NCI-H2196 treated with DMSO at 0.1 percent for 48 hours (cell line): ENCODE results near the gene TRIB2.
"Not testable (repeated sequence)": the region's sequence is repeated elsewhere in the genome, so short reads cannot be mapped to it uniquely, and the experiment has no call there.

Source experiments
- DNase-seq: peaks from one replicate; lab custom pipeline; 2025; ENCODE audit not compliant: unreplicated experiment; lab: John Stamatoyannopoulos, UW

Gene TRIB2

DNA sequence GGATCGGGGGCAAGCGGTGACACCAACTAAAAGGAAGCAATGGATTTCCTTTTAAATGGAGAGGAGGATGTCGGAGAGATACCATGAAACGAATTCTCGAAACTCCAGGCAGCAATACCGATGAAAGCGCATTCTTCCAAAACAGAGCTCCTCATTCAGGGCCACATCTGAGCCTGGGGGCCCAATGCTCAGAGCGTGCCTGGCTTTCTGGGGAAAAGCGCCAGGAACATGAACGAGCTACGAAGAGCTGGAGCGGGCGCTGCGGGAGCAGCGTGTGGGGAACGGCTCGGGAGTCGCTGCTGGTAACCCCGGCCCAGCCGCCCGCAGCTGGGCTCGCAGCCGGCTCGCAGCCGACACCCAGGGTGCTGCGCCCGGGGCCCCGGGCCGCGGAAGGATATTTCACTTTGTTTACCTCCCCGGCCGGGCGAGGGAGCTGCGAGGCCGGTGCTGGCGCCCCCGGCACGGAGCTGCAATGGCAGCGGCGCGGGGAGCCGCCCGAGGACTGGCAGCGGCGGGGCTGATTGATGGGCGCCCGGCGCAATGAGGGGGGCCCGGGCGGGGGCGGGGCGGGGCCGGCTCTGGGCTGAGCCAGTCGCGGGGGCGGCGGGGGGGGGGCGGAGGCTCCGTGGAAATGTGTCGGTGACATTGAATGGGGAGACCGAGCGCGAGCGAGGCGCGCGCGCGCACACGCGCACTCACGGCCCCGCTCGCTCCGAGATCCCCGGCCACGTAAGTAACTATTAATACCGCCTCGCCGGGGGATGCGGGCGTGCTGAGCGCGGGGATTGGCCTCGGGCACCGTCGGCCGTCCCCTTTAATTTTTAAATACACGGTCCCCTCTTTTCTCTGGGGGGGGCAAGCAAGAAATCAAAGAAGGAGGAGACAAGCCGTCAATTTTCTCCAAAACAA lies at the start of gene TRIB2:
Gene TRIB2 (plus strand): TSS at position 655 of the 909 bp plus-strand sequence. CDS start 1,372 bp downstream, outside the sequence.
- peak; percentile 52 for DNase-seq

DNA sequence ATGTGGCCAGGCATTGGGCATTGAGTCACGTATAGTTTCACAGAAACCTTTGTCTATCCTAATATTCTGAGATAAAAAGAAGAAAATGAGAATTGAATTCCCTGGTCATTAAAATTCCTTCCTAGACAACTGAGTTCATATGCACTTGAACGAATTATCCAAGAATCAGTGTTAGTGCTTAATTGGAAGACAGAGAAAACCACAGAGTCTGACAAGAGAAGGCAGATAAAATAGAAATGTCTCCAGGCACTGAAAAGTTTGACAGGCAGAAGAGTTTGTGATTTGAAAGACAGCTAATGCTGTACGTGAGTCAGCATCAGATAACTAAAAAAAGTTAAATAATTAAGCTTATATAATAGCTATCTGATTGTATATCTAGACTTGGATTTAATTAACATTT lies 47.7 kb upstream of the TRIB2 start:
- DNase-seq, result no peak

DNA sequence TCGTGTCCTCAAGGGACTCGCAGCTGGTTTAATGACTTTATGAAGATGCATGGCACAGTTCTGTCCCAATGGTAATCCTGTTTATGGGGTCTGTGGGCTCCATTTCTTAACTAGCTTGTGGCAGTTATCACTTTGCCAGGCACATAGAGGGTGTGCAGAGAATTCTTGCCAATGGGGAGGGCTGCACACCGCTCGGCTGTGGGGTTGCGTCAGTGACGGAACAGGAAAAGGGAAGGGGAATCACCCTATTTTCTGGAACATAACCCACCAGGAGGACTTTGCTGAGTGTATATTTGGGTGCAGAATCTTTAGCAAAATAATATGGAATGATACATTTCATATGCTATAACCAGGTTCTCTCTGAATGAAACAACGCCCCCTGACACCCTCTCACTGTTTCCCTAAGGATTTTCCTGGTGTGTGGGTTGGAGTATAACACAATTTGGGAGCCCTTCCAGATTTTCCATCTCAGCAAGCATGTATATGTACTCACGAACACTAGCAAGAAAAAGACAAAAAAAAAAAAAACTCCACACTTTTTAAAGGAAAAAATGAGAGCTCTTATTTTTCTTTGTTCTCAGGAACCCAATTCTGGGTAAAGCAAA lies 43.9 kb upstream of the TRIB2 start:
- no peak for DNase-seq

DNA sequence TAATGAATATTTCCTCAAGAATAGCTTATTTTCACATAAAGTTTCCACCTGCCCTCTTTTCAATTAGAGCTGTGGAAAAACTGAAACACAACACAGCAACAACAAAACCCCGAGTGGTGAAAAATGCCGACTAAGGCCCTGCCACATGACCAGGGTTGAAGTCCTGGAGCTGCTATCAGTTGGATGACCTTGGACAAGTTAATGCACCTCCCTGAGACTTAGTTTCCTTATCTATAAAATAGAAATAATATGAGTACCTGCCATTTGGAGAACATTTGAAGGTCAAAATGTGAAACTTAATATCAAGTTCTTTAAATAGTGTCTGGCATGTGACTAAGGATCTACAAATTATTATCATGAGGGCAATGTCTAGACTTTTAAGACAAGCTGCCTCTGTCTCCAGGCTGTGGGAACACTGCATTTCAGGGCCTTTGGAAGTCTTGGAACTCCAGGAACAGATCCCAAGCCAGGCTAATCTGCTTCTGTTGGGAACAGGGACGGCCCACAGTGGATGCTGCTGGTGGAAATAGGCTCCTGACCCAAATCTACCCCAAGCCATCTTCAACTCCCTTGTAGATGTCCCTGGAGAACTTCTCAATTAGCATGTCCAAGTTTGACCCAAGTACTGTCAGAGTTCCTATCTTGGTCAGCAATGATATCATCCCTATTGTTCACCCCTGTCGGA lies 42.0 kb upstream of the TRIB2 start:
- no peak for DNase-seq

DNA sequence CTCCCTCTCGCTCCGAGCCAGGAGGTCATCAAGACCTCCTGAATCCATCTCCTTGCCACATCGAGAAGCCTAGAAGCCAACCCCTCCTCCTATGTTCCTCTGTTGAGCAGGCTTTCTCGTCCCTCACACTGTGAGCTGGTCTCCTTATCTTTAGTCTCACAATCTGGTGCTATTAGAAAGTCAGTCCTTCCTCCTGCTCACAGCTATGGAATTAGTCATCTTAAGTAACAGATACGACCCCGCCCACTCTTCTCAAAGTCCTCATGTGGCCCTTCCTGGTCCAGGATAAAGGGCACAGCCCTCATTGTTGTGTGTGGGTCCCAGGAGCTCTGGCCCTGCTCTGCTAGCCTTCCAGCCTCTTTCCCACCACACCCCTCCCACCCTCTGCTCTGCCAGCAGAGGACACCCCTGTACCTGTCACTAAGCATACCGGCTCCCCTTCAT lies 41.4 kb upstream of the TRIB2 start:
- no peak for DNase-seq

DNA sequence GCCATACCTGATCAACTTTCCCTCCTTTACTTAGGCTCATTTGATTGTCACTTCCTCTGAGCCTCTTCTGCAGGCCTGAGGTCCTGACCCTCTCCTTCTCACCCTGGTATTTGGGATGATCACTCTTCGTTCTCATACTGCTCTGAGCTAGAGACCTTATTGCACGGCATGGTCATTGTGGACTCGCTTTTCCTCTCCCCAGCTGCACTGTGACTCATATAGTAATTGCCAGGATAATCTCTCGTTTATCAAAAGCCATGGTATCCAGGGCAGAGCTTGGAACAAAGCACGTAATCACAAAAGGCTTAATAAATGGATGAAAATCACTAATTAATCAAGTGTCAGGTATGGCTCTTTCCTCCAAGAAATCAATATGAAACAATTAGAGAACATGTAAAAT lies 40.9 kb upstream of the TRIB2 start:
- no peak for DNase-seq

DNA sequence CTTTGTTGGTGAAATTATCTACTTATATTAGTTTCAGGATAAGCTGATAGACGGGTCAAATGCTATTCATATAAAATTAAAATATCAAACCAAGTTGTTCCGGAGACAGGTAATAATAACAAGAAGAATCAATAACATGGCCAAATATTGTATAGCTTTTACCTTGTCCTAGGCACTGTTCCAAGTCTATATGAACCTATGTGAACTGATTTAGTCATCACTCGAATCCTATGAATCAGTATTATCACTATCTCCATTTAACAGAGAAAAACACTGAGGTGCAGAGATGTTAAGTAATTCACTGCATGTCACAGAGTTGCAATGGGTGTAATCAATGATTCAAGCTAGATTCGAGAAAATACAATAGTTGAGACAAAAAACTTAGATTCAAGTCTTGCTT lies 40.0 kb upstream of the TRIB2 start:
- DNase-seq, result no peak

DNA sequence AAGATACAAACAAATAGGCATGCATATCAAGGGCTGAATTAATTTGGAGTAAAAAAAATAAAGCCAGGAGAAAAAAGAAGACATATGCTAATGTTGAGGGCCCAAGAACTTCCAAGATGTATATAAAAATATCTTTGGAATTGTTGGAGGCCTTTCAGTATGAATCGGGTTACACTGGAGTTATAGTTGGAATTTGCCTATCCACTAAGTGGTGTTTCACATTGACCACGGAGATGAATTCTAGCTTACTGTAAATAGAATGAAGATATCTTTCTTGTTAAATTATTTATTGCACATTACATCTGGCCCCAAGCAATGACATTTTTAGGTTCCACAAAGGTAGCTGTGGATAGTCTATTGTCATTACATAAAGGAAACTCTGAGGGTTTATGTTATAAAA lies 38.5 kb upstream of the TRIB2 start:
- no peak for DNase-seq

DNA sequence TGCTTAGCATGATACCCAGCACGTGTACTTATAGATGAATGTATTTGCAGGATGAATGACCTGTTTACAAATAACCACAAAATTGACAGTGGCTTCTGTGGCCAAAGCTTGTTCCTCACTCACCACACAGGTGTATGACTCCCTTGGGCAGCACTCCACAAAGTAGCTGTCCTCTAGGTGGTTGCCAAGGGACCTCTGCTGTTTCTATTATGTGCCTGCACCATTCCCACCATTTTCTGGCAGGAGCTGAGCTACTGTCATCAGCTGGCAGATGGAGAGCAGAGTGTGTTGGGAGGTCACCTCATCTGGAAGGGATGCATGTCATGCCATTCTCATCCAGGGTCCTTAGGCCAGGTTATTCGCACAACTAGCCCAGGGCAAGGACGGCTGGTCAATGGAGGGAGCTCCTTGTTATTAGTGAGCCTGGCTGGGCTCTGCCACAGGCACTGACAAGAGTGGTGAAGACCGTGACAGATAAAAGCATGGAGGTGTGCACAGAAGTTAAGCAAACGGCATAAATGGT lies 37.1 kb upstream of the TRIB2 start:
- no peak for DNase-seq

DNA sequence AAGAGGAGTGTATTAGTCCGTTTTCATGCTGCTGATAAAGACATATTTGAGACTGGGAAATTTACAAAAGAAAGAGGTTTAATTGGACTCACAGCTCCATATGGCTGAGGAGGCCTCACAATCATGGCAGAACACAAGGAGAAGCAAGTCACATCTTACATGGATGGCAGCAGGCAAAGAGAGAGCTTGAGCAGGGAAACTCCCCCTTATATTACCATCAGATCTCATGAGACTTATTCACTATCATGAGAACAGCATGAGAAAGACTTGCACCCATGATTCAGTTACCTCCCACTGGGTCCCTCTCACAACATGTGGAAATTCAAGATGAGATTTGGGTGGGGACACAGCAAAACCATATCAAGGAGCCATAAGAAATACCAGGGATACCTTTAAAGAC lies 36.6 kb upstream of the TRIB2 start:
- DNase-seq, result not testable (repeated sequence)

DNA sequence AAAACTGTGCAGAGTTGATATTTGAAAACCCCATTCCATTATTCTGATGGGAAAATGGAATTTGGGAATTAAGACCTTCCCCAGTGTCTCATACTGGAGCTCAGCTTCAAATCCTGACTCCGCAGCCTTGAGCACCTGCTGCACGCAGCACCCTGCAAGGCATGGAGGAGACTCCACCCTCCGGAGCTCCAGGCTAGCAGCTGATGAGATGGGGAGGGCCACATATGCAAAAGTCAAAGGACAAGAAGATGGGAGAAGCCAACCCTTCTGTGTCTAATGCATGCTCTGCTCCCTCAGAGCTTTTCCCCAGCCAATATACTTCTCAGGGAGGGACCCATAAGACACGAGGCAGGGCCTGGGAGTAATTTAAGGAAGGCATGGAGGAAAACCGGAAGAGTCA lies 34.7 kb upstream of the TRIB2 start:
- no peak for DNase-seq

DNA sequence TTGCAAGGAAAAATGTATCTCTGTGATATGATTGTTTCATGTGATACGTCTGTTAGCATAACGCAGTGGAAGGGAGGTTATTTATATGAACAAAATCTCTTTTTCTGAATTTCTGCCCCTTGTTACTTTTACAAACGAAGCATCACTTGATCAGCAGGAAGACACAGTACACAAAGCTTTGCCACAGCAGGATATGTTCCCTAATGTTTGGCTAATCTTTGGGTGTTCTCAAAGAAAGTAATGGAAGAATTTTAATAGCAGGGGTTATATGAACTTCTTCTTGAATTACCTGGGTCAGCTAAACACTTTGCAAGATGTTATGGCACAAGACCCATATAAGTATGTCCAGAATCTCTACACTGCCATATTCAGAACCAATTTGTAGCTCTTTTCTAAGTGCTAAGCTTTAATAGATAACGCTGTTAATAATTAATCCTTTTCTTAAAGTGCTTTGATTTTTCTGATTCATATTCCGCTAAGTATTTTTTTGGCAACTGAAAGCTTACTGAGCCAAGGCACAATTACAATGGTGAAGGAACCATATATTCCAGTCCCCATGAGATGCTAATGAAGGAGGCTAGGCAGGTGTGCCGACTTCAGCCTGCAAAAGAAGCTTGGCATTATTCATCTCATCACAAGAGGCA lies 33.2 kb upstream of the TRIB2 start:
- DNase-seq, result no peak

DNA sequence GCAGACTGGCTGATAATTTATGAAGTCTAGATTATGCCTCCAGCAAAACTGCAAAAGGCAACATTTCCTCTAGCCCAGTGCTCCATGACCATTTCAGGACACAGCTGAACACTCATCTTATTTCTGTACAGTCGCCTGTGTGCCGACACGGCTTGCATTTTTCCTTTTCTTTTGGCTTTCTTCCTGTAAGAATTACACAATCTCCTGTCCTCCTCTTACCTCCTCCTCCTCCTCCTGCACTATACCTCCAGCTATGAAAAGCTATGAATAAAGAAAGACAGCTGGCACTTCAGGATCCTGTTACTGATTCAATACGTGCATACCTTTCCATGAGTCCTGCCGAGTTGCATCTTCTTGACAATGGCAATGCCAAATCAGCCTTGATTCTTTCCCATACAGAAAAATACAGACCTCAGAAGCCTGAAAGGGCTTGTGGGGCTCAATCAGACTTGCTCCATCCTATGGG lies 32.2 kb upstream of the TRIB2 start:
- DNase-seq, result no peak

DNA sequence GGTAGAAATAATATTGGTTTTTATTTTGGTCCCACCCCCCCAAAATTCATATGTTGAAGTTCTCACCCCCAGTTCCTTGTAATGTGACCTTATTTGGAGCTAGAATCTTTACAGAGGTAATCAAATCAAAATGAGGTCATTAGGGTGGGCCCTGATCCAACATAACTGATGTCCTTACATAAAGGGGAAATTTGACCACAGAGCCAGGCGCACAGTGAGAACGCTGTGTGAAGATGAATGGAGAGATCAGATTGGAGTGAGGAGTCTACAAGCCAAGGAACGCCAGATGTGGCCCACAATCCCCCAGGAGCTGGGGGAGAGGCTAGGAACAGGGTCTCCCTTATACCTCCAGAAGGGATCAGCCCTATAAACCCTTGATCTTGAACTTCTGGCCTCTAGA lies 31.6 kb upstream of the TRIB2 start:
- no peak for DNase-seq

DNA sequence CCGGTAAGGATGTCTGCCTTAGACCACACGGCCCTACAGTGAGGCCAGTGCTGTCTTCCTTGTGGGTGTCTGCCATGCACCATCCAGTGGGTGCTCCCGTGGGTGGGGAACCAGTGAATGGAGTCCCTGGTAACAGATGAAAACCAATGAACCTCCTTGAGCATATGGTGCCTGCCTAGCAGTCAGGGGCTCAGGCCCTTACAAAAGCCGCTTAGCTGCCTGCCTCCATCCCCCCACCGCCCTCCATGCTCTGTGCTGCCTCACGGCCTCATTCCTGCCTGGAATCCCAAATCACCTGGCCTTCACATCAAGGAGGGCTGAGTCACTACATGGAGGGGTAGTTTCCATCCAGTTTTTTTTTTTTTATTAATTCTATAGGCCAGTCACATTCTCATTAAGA lies 30.8 kb upstream of the TRIB2 start:
- no peak for DNase-seq

DNA sequence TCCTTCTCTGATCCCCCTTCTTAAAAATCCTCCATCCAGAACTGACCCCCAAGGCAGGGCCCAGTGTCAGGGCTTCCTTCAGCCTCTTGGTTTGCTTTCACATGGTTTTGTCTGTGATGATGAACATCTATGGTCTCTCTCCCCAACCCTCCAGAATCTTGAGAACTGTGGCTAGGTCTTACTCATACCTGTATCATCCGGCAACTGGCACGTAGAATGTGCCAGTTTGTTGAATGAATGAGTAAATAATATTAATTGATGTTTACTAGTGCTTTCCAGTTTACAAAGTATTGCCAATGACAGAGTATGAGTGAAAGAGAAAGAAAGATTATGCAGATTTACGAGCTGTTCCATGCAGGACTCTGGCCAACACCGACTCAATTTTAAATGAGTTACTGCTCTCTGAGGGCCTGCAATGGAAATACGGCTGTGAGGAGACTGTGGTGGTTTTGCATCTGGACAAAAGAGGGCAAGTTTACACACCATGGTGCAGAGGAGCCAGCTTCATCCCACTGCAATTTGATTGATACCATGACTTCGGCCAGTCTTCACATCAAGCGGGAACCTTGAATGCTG lies 29.9 kb upstream of the TRIB2 start:
- DNase-seq, result no peak

DNA sequence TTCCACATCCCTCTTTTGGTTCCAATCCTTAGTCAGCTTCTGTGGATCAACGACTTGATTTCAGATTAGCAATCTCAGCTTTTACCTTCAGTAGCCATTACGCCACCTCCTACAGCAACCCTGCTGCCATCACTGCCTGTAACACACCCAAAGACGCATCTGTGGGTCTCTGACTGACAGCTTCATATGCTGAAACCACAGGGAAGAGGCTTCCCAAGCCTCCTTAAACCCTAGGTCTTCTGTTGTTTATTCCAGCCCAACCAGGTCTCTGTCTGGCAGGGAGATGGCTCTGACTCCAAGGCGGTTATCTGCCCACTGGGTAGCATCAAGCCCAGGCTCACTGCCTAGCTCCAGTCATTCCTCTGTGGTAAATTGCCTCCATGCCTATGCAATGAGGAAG lies 28.6 kb upstream of the TRIB2 start:
- DNase-seq, result no peak

DNA sequence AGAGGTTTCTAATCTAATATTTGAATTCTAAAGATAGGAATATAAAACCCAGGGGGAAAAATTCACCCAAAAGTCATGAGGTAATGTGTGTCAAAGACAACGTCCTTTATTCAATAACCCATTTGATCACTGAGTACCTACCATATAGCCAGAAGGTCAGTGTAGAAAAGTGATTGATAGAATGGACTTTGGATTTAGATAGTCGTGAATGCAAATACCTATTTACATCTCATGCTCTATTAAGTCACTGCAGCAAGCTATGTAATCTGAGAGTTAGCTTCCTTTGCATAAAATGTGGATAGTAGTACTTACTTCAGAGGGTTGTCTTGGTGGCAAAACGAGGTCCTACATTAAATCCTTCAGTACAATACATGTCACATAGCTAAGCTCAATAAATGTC lies 27.8 kb upstream of the TRIB2 start:
- no peak for DNase-seq

DNA sequence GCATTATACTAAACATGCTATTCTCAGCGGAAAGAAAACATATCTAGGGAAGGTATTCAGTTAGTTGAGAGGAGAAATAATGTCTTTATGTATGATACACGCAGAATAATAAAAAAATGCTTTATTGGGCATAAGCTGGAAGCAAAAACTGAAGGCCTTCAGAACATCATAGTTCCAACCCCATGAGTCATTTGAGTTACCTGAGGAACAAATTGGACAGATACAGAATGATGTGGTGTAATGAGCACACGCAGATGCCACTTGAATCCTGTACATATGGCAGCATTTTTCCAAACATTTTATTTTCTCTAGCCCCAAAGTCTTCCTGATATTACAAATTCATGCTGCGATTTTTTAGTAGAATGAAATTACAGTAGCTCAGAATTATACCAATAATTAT lies 23.2 kb upstream of the TRIB2 start:
- no peak for DNase-seq

DNA sequence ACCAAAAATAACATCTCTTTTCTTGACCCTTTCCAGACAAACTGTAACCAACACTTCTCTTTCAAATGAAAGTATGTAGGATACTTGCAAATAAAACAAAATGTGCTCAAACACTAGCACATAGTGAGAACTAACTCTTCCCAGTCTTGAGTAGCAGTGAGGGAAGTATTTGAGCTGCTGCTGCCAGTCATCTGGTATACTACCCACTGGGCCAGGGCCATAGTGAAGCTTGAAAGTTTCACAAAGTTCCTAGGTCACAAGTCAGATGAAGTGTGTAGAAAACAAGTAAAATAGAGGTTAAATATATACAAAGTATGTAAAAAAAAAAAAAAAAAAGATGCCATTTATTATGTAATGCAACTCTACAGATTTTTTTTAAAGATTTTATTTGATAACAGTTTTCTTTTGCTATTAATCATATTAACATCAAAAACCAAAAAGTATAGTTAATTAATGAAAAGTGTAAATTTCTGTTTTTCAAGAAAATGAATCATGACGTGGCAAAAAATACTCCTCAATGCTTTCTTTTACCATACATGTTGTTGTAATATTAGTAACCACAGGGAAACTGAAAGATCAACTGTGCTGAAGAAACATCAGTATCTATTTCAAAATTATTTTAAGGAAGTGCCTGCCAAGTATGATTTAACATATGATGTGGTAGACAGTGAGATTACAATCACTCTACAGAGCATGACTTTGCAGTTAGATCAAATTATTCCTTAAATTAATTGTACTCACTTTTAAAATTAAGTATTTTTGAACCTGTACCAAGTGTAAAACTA lies 21.6 kb upstream of the TRIB2 start:
- no peak for DNase-seq
